Measurements from ENCODE around the gene FAM20C.
A peak's percentile ranks its signal among the peaks of the same experiment; 100 is the strongest.
"Not testable (repeated sequence)": the region's sequence is repeated elsewhere in the genome, so short reads cannot be mapped to it uniquely, and the experiment has no call there.

FAM20C gene

DNA sequence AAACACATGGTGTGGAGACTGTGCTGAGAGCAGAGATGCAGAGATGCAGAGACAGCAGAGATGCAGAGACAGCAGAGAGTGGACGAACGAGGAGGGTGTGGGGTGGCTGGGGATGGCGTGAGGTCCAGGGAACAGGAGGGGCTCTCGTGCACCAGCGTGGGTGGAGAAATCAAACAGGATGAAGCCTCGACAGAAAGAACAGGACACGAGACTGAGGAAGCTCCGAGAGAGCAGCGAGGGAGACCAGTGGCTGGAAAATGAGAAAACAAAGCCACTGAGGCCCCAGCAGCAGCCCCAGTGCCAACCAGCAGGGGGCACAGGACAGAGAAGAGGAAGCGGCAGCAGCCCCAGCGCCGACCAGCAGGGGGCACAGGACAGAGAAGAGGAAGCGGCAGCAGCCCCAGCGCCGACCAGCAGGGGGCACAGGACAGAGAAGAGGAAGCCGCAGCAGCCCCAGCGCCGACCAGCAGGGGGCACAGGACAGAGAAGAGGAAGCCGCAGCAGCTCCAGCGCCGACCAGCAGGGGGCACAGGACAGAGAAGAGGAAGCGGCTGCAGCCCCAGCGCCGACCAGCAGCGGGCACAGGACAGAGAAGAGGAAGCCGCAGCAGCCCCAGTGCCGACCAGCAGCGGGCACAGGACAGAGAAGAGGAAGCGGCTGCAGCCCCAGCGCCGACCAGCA is 70.4 kb downstream of the FAM20C start:
- not testable (repeated sequence) for H3K27ac ChIP-seq; DNase-seq (ENCODE audit: low read depth, low spot score)

- H3K27ac ChIP-seq; DNase-seq (ENCODE audit: low read depth, low spot score): not testable (repeated sequence)
Measured at GRCh38 chr7:263483-264351, 71.3 kb downstream of the FAM20C start.

GRCh38 chr7:264541-265191 is 72.3 kb downstream of the FAM20C start:
- peak; percentile 34 for DNase-seq (ENCODE audit: low read depth, low spot score)
- no peak overlapping the region for H3K27ac ChIP-seq

GRCh38 chr7:265192-265997 is 73.0 kb downstream of the FAM20C start:
- DNase-seq (ENCODE audit: low read depth, low spot score) = no peak
- H3K27ac ChIP-seq = no peak overlapping the region

DNA sequence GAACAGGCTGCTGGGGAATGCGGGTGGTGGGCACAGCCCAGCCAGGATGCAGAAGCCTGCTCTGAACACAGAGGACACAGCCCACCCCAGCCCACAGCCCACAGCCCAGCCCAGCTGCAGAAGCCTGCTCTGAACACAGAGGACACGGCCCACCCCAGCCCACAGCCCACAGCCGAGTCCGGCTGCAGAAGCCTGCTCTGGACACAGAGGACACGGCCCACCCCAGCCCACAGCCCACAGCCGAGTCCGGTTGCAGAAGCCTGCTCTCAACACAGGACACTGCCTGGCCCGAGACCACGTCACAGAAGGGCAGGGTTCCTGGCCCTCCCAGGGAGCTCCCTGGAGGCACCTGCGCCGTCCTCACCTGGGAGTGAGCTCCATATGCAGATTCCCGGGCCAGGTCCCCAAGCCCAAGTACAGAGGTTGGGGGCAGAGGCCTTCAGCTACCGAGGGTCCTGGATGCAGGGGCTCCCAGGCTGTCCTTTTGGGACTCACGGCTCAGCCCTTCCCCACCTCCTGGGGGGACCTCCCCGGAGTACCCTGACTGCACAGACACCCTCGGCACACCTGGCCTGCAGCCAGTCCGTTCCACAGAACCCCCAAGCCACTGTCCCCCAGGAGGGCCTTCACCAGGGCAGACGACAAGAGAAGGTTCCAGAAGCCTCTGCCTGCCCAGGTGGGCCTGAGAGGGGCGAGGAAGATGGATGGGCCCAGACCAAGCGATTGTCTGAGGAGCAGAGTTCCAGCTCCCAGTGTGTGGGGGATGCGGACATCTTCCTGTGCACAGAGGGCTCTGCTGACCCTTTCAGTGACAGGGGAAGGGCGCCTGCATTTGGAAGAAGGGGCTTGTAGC is 73.9 kb downstream of the FAM20C start:
- H3K27ac ChIP-seq = no peak overlapping the region
- no peak for DNase-seq (ENCODE audit: low read depth, low spot score)

- no peak for DNase-seq (ENCODE audit: low read depth, low spot score)
- H3K27ac ChIP-seq = no peak overlapping the region
Measured at GRCh38 chr7:266851-267840, 74.8 kb downstream of the FAM20C start.

DNA sequence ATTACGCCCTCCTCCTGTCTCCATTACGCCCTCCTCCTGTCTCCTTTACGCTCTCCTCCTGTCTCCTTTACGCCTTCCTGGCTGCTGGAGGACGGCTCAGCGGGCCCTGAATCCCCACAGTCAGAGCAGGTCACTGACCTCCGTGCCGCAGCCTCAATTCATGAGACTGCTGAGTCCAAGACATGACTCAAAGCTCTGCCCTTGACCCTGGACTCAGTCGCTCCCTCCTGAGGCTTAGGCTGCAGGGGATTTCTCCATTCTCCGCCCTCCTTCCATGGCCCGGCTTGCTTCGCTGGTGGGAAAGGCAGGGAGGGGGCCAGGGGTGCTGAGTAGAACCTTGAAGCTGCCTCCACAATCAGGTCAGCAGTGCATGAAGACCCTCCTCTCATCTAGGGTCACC is 76.6 kb downstream of the FAM20C start:
- no peak overlapping the region for H3K27ac ChIP-seq
- no peak for DNase-seq (ENCODE audit: low read depth, low spot score)

GRCh38 chr7:269721-270120 is 77.3 kb downstream of the FAM20C start:
- DNase-seq (ENCODE audit: low read depth, low spot score) = no peak
- no peak overlapping the region for H3K27ac ChIP-seq

DNA sequence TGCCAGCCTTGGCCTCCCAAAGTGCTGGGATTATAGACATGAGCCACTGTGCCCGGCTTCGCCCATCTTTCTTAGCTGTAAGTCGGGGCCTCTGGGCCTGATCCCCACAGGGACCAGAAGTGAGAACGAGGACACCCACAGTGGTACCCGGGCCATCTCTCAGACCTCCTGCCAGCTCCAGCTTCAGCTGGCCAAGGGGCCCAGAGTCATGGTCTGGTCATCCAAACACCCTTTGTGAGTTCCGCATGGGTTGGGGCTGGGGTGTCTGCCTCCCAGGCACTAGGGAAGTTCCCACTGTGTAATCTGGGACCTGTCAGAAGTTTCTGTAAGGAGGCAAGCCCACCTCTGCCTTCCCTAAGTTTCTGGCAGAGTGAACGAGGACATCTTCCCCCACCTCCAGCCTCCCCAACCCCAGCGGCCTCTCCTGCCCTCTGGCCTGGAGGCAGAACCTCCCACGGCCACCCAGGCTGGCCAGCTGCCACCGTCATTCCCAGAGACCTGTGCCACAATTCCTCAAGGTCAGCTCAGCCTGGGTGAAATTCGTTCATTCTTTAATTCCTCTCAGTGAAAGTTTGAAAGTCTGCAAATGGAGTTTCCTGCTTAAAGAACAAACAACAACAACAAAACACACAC is 78.1 kb downstream of the FAM20C start:
- no peak overlapping the region for H3K27ac ChIP-seq
- DNase-seq (ENCODE audit: low read depth, low spot score) = no peak

GRCh38 chr7:271266-272107 is 79.1 kb downstream of the FAM20C start:
- no peak for DNase-seq (ENCODE audit: low read depth, low spot score)
- no peak overlapping the region for H3K27ac ChIP-seq

- no peak overlapping the region for H3K27ac ChIP-seq
- no peak for DNase-seq (ENCODE audit: low read depth, low spot score)
Measured at GRCh38 chr7:272108-272615, 79.8 kb downstream of the FAM20C start.

- H3K27ac ChIP-seq = no peak overlapping the region
- no peak for DNase-seq (ENCODE audit: low read depth, low spot score)
Measured at GRCh38 chr7:272631-273030, 80.3 kb downstream of the FAM20C start.

- DNase-seq (ENCODE audit: low read depth, low spot score) = no peak
Measured at GRCh38 chr7:273327-273726, 81.0 kb downstream of the FAM20C start.

GRCh38 chr7:274266-274665 is 81.9 kb downstream of the FAM20C start:
- DNase-seq (ENCODE audit: low read depth, low spot score) = no peak
- no peak overlapping the region for H3K27ac ChIP-seq

More at GRCh38 chr7:273327-273726, 81.0 kb downstream of the FAM20C start:
- H3K27ac ChIP-seq = no peak overlapping the region

GRCh38 chr7:276230-276835 is 84.0 kb downstream of the FAM20C start:
- H3K27ac ChIP-seq = no peak overlapping the region
- no peak for DNase-seq (ENCODE audit: low read depth, low spot score)

DNA sequence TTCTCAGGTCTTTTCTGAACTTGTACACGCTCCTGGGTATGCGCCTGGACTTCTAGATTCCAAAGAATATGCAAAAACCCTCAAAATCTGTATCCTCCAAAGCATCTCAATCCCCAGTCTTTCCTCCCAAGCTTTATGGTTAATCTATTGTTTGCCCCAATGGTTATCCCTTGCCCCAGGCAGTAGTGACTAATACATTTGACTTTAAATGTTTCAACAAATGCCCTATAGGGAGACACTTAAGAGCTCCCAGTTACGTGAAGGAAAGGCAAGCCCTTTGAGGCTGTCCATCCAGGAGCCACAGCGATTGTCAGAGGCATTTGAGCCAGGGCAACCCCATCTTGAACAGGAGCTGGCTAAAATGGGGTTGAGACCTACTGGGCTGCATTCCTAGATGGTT is 84.9 kb downstream of the FAM20C start:
- H3K27ac ChIP-seq = no peak overlapping the region
- DNase-seq (ENCODE audit: low read depth, low spot score) = no peak

All from epithelial cell of prostate (primary cell).